Fibroblast of pulmonary artery (primary cell): Measurements from ENCODE around the gene DRD4.

Source experiments
- DNase-seq: peaks from one replicate; pipeline ENCODE4 v3.0.0-alpha.2; 2010; ENCODE audit warnings: low read depth
- H3K4me3 ChIP-seq: replicated peaks from 2 replicates; pipeline ENCODE4 v1.5.1; 2011; ENCODE audit warnings: low read depth, mild to moderate bottlenecking, control low read depth, low read length, moderate library complexity
- TF ChIP-seq, protein P1 (sequence below): IDR thresholded peaks from 2 replicates; pipeline ENCODE4 v1.5.1; 2011; ENCODE audit warnings: mild to moderate bottlenecking, control low read depth, low read length, inconsistent platforms; ENCODE audit errors: missing control alignments

Gene DRD4

DNA sequence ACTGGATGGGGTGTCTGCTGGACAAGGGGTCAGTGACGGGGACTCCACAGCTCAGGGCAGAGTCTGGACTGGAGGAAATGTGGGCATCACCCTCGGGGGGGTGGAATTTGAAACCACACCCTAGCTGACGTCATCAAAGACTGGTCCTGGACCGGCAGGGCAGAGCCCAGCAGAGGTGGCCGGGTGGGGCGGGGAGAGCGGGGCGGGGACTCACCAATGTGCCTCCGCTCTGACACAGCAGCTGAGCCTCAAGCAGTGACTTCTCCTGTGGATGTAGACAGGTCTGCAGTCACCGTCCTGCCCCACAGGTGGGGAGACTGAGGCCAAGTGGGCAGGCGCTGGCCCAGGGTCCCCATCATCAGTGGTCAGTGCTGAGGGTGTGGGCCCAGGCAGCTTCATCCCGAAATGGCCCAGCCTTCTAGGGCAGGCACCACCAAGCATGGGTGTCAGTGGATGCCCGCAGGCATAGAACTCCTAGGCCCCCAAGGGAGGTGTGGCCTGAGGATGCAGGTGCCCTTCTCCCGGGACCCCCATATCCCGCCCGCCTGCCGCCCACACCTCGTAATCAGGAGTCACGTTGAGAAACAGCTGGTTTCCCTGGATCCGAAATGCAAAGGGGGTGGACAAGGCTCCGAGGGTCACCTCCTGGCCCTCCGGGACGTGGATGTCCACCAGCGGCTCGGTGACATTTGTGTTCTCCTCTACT is 12.9 kb upstream of the DRD4 start:
- no peak for DNase-seq
- TF ChIP-seq, protein P1, sequence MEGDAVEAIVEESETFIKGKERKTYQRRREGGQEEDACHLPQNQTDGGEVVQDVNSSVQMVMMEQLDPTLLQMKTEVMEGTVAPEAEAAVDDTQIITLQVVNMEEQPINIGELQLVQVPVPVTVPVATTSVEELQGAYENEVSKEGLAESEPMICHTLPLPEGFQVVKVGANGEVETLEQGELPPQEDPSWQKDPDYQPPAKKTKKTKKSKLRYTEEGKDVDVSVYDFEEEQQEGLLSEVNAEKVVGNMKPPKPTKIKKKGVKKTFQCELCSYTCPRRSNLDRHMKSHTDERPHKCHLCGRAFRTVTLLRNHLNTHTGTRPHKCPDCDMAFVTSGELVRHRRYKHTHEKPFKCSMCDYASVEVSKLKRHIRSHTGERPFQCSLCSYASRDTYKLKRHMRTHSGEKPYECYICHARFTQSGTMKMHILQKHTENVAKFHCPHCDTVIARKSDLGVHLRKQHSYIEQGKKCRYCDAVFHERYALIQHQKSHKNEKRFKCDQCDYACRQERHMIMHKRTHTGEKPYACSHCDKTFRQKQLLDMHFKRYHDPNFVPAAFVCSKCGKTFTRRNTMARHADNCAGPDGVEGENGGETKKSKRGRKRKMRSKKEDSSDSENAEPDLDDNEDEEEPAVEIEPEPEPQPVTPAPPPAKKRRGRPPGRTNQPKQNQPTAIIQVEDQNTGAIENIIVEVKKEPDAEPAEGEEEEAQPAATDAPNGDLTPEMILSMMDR: no peak
- no peak overlapping the region for H3K4me3 ChIP-seq

DNA sequence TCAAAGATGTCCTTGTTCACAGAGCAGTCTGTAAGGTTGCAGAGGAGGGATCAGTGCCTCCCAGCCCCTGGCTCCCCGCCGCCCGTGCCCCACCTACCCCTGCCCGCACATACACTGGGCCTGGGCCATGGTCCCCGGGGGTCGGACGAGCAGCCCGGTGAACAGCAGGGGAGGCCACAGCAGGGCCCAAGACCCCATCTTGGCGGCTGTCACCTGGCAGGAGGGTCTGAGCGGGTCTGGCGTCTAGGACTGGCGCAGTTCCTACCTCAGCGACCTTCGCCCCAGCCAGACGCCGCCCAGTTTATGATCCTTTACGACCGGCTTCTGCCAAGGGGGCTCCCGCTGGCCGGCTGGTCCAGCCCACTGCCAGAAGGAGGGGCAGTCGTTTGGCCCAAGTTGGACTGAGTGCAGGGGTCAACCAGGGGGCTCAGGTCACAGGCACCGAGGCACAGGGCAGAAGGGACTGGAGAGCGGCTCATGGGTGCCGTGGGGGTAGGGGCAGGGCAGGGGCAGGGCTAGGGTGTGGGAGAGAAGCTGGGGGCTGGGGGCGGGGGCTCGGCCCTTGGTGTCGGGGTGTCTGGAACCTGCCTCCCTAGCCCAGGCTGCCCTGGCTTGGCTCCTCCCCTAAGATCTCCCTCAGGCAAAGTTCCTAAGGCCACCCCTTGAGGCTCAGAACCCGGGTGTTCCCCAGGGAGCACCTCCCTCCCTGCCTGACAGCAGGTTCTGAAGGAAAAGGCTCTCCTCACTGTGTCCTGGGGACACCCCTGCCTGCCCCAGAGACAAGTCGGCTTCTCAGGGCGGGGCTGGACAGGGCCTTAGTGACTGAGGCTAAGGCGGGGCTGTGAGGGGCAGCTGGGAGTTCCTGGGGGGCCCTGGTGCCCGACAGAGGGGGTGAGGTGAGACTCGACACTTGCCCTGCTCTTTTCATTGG is 12.1 kb upstream of the DRD4 start, which contains the start of gene CDHR5:
CDHR5 (minus strand) TSS at position 251 of the 931 bp plus-strand sequence; CDS start at position 198, 53 bp downstream.
- no peak within 1 kb of the TSS for H3K4me3 ChIP-seq
- TF ChIP-seq, protein P1: no peak
- DNase-seq: no peak

GRCh38 chr11:625636-626268 is 11.3 kb upstream of the DRD4 start:
- no peak overlapping the region for H3K4me3 ChIP-seq
- TF ChIP-seq, protein P1: no peak

DNA sequence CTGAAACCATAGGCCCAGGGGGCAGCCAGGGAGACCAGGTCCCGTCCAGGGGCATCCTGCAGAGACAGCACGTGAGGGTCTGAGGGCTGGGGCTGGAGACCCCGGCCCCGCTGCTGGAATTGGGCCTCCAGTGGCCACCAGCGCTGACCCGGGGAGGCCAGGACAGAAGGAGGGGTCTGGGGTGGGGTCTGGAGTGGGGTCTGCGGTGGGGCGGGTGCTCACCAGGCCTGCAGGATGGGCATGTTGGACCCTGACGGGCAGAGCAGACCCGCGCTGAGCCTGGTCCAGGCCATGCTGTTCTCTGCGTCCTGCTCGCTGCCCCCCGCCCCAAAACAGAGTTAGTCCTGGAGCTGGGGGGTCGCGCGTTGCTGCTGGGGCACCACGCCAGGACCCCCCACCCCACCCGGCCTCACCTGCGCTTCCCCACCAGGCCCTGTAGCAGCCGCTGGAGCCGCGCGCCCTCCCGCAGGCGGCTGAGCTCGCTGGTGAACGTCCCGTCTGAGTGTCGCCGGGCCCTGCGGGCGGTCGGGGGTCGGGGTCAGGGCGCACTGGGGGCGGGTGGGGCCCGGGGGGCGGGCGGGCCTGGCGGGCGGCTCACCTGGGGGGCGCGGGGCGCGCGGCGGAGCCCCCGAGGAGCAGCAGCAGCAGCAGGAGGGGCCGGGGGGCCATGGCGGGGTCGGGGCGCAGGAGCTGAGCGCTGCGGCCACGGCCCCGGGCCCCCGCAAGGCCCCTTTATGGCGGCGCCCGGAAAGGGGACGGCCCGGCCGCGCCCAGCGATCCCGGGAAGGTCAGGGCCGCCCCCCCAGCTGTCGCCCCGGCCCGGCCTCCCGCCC is 10.4 kb upstream of the DRD4 start, which contains the start of gene SCT:
SCT (minus strand) TSS at position 707 of the 833 bp plus-strand sequence; CDS start at position 669, 38 bp downstream.
- DNase-seq: no peak
- no peak within 1 kb of the TSS for H3K4me3 ChIP-seq
- TF ChIP-seq, protein P1: no peak

More at GRCh38 chr11:625636-626268, 11.3 kb upstream of the DRD4 start:
- DNase-seq: no peak

GRCh38 chr11:627308-627576 is 9.8 kb upstream of the DRD4 start:
- no peak overlapping the region for H3K4me3 ChIP-seq
- DNase-seq: no peak
- TF ChIP-seq, protein P1: no peak

- no peak overlapping the region for H3K4me3 ChIP-seq
- DNase-seq: no peak
- TF ChIP-seq, protein P1: no peak
Observed at GRCh38 chr11:628056-628455, 9.0 kb upstream of the DRD4 start.
